Inflammatory macrophage treated with lipopolysaccharide for 4 hours (primary cell): ENCODE results near the gene GSG1.
A peak's percentile ranks its signal among the peaks of the same experiment; 100 is the strongest.
"Not testable (repeated sequence)": the region's sequence is repeated elsewhere in the genome, so short reads cannot be mapped to it uniquely, and the experiment has no call there.

Experiments
- DNase-seq: peaks from one replicate; pipeline ENCODE4 v3.0.0-alpha.2; 2020

The GSG1 gene

DNA sequence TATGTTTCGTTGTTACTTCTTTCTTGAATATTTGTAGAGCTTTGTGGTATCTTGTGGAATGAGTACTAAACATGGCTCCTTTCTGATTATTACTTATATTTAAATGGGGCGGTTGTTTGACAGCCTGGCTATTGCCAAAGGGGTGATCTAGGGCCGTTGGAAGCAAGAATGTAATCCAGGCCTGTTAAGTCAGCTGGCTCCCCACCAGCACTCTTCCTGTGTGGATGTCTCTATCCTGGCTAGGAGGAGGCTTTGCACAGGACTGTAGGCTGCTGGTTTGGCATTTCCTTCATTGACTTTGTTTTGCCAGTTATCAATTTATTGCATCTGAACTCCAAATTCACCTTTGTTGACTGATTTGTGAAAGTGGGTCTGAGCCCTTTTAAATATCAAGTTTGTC lies 53.7 kb downstream of the GSG1 start:
- DNase-seq = no peak

DNA sequence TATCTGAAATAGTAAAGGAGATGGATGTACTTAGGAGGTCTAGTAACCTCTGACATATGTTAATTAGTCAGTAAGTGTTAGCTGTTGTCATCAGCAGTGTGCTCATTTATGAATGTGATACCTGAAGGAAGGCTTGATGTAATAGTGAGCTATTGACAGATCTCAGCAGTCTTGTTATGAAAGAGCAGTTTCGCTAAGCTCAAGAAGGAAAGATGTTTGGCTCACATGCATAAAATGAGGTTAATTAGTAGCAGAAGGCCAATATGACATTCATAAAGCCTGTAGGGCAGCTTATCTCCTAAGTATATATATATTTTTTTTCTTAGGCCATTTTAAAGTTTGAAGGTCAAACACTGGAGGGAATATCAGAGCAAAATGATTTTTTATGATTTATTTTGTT lies 56.5 kb downstream of the GSG1 start:
- DNase-seq = no peak

DNA sequence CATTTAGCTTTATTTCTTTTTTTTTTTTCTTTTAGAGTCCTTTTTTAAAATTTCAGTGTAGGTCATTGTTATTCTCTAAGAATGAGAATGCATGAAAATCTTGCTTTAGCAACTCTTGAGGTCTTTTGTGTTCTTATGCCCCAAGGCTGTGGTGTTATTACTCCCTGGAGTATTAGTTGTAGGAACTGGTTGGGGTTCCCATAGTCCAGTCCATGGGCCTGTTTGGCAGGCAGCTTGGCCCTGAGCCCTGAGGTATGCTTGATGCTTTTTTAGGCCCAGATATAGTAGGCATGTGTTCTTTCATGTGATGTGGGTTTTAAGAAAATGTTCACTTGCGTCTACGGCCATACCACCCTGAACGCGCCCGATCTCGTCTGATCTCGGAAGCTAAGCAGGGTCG lies 57.7 kb downstream of the GSG1 start:
- no peak for DNase-seq

DNA sequence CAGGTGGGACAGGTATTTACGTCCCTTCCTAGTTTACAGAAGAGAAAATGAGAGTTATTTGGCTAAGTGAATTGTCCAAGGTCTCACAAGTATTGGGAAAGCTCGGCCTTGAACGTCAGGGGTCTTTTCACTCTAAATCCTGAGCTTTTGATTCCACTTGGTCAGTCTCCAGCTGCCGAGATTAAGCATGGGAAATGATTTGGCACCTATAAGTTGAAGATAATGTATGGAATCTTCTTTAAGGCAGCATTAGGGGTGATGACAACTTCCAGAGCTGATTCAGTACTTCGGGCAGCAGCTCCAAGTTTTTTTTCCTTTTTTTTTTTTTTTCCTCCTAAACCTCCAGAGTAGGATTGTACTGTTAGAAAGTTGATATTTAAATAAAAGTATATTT lies 58.6 kb downstream of the GSG1 start:
- no peak for DNase-seq

DNA sequence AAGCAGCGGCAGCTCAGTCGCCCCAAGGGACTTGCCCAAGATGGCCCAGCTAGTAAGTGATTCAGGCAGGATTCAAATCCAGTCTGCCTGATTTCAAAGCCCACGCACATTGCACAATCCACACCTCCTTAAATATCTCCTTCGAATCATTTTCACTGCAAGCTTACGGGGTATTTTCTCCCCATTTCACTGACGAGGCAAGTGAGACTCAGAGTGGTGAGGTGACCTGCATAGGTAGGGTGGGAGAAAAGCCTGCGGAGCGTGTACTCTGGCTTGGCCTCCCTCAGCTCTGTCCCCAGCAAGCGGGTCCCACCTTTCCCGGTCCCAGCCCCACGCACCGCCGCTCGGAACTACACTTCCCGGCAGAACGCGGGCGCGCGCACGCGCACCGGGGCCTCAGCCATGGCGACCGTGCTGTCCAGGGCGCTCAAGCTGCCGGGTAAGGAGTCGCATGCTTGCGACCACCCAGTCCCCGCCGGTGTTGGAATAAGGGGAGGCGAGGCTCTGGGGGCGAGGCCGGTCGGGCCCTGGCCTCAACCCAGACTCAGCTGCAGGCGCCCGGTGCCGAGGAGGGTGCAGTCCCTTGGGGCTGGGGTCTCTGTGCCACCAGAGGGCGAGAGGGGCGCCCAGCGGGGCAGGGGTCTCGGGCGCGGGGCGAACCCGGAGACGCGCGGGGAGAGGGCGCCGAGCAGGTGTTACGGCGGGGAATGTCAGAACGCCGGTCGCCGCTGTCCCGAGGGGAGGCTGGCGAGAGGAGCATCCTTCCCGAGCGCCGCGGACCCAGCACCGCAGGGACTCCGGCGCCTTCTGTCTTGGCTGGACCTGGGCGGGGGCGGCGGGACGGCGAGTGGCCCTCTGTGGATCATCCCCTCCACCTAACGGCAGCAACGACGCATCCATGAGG lies 59.2 kb downstream of the GSG1 start, which contains the start of gene FAM234B:
Gene FAM234B (plus strand): TSS at position 380 of the 904 bp plus-strand sequence. CDS start 23 bp downstream, at position 403.
- DNase-seq = peak; percentile 70

DNA sequence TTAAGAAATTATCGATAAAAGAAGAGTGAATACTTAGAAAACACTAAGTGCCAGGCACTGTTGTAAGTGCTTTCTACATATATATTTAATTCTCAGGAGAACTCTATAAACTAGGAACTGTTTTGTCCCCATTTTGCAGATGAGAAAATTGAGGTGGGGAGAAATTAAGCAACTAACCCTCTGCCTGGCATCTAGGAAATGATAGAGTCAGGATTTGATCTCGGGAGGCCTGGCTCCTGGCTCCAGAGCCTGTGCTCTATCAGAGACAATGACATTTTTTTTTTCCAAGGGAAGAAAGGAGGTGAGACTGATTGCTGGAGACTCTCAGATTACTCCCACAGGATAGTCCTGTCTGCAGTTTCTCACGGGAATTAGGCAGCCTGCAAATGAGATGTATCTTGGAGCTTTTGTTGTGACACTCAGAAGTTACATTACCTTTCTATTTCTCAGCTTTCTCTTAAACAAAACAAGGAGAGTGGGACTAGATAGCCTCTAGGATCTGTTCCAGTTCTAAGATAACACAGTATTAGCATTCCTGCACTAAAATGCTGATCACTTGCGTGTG lies 60.7 kb downstream of the GSG1 start:
- no peak for DNase-seq

DNA sequence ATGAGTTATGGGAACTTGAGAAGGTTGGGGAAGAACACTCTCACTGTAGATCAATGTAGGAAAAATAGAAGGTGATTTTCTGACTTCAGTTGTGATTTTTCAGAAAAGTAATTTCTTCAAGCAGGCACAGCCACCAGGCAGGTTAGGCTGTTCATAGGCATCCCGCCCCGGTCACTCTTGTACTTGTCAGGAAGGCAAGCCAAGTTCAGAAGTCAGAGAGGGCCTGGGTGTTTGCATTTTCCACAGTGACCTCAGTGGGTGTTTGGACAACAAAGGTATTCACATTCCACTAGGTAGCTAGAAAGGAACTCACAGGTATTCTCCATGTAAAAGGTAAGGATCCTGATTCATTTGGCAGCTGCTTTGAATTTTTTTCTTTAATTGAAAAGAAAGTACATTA lies 62.2 kb downstream of the GSG1 start:
- DNase-seq = no peak

DNA sequence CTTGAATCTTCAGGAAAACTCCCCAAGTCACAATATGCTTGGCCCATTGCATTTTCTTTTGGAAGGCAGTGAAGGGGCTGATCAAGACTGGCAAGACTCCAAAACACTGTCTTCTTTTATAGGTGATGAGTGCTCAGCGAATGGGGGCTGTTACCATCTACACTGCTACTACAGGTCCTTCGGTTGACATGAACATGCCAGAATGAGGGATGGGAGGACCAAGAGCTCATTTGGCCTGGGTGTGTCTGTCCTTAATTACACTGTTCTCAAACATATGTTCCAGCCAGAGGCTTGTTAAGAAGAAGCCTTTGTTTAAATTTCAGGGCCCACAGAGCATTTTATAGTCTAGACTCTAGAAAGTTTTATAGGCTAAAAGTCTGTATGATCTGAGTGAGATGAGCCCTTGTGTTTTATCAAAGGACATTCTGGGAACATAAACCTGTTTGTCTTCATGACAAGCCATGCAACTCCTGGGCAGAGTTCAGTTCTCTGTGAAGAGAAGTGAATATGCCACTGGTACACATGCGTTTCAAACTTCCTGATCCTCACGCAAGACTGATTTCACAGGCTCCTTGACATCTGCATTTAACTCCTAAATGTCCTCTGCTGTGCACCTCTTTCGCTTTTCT lies 64.0 kb downstream of the GSG1 start:
- DNase-seq = no peak

DNA sequence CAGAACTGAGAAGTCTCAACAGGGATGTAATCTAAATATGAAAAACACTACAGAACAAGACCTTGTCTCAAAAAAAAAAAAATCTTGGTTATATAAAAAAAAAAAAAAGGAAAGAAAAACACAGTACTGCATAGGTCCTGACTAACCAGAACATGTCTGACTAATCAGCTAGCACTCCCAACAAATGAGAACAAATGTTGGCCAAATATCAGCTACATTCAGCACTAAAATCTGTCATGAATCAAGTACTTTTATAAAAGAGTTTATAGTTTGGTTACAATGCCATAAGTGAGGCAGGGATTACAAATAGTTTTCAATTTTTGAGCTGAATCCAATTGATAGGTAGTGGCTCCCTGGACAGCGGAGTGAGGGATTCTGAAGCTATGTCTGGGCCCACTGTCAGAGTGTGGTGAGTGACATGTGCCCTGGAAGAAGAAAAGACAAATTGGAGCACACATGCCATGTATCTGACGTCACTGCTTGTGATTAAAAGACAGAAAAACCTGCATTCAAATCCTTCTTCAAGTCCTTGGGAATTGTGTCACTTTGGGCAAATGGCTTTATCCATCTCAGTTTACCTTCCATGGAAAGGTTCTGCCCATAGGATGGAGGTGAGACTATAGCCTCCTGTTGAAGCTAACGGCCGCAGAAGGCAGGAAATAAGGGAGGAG lies 64.8 kb downstream of the GSG1 start:
- no peak for DNase-seq

DNA sequence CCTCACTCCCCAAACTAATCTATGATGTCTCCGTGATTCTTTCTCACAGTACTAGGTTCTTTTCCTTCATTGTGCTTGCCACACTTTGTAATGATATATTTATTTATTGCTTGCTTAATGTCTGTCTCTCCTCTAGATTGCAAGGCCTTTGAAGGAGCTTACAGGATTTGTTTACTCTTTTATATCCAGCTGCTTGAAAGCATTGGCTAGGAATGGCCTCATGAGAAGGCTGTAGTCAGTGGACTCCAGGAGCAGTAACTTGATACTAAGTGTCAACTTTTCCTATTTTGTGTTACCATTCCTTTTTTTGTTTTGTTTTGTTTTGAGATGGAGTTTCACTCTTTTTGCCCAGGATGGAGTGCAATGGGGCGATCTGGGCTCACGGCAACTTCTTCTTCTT lies 66.6 kb downstream of the GSG1 start:
- DNase-seq = no peak

DNA sequence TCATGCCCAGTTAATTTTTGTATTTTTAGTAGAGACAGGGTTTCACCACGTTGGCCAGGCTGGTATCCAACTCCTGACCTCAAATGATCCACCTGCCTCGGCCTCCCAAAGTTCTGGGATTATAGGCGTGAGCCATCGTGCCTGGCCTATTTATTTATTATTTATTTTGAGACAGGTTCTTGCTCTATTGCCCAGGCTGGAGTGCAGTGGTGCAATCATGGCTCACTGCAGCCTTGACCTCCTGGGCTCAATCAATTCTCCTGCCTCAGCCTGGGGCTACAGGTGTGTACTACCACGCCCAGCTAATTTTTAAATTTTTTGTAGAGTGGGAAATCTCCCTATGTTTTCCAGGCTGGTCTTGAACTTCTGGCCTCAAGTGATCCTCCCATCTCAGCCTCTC lies 68.1 kb downstream of the GSG1 start:
- DNase-seq = not testable (repeated sequence)
